K562 treated with DMSO at 1 percent for 24 hours (cell line): ENCODE measurements around the gene GAGE12J. TPM values are rescaled to one million over a fixed set of nuclear protein-coding genes. Genes with fewer than 3 reads are reported as not detected.

Source experiments
- total RNA-seq: library from RNA; unstranded; fragments of 300-600 nt; gene quantifications from 2 replicates; pipeline ENCODE4 v1.2.3, GENCODE V29; 2022; ENCODE audit warnings: low read depth; ENCODE audit not compliant: insufficient read depth

GAGE12J gene
- total RNA-seq: not detected in 2 replicates

GRCh38 chrX:49321737-49322136 lies at the start of gene GAGE12J:
Gene GAGE12J, plus strand, starts transcription at chrX:49322037. Its CDS starts 1,157 bp downstream, at chrX:49323194.

GRCh38 chrX:49303346-49303745 lies 18.5 kb upstream of the GAGE12J start, which contains the start of gene GAGE10:
Gene GAGE10, plus strand, starts transcription at chrX:49303646. Its CDS starts 1,214 bp downstream, at chrX:49304860.

GRCh38 chrX:49331282-49331681 lies 9.4 kb downstream of the GAGE12J start, which contains the start of gene GAGE13:
Gene GAGE13, plus strand, starts transcription at chrX:49331582. Its CDS starts 1,156 bp downstream, at chrX:49332738.

Other genes with a start within 250 kb of the GAGE12J start
- gene PRAF2, start 248.0 kb upstream of the GAGE12J start, total RNA-seq: 4.7 and 6.1 TPM in 2 replicates
- 119 and 121 TPM in 2 replicates for gene WDR45, start 242.2 kb upstream of the GAGE12J start, total RNA-seq
- 51.0 and 57.4 TPM in 2 replicates for gene GPKOW, start 198.3 kb upstream of the GAGE12J start, total RNA-seq
- gene MAGIX, start 159.3 kb upstream of the GAGE12J start, total RNA-seq: 3.8 and 4.0 TPM in 2 replicates
- gene PLP2, start 150.1 kb upstream of the GAGE12J start, total RNA-seq: 185 and 190 TPM in 2 replicates
- 40.0 and 41.6 TPM in 2 replicates for gene PRICKLE3, start 135.7 kb upstream of the GAGE12J start, total RNA-seq
- 0.41 and 1.2 TPM in 2 replicates for gene SYP, start 121.8 kb upstream of the GAGE12J start, total RNA-seq
- 0.09 and 0.19 TPM in 2 replicates for gene CACNA1F, start 88.7 kb upstream of the GAGE12J start, total RNA-seq
- gene CCDC22, start 86.6 kb upstream of the GAGE12J start, total RNA-seq: 31.9 and 34.0 TPM in 2 replicates
- gene FOXP3, start 57.3 kb upstream of the GAGE12J start, total RNA-seq: 0.22 and 0.63 TPM in 2 replicates
- 2.8 and 3.7 TPM in 2 replicates for gene PPP1R3F, start 52.2 kb upstream of the GAGE12J start, total RNA-seq
- not detected in 2 replicates for gene GAGE10, start 18.4 kb upstream of the GAGE12J start, total RNA-seq
- 6.1 and 9.1 TPM in 2 replicates for gene GAGE13, start 9.5 kb downstream of the GAGE12J start, total RNA-seq
- gene GAGE12C, start 210.1 kb downstream of the GAGE12J start, total RNA-seq: not detected in 2 replicates
- not detected in 2 replicates for gene GAGE12D, start 219.7 kb downstream of the GAGE12J start, total RNA-seq
- not detected in 2 replicates for gene GAGE12E, start 229.3 kb downstream of the GAGE12J start, total RNA-seq
- gene GAGE12F, start 238.8 kb downstream of the GAGE12J start, total RNA-seq: not detected in 2 replicates
- gene GAGE12G, start 248.4 kb downstream of the GAGE12J start, total RNA-seq: not detected in 2 replicates